OCI-M2 (cell line): ENCODE results near the gene FAM83C.

ENCODE experiments used
- DNase-seq: peaks from one replicate; lab custom pipeline; 2025; ENCODE audit not compliant: unreplicated experiment; lab: John Stamatoyannopoulos, UW

FAM83C gene

GRCh38 chr20:35291654-35292503 is at the start of gene FAM83C:
Gene FAM83C, minus strand, starts transcription at chr20:35292425. Its CDS starts 121 bp downstream, at chr20:35292304.
- no peak for DNase-seq

GRCh38 chr20:35341366-35342028 is 49.3 kb upstream of the FAM83C start:
- DNase-seq, result no peak

GRCh38 chr20:35340436-35340835 is 48.2 kb upstream of the FAM83C start:
- DNase-seq, result no peak

DNA sequence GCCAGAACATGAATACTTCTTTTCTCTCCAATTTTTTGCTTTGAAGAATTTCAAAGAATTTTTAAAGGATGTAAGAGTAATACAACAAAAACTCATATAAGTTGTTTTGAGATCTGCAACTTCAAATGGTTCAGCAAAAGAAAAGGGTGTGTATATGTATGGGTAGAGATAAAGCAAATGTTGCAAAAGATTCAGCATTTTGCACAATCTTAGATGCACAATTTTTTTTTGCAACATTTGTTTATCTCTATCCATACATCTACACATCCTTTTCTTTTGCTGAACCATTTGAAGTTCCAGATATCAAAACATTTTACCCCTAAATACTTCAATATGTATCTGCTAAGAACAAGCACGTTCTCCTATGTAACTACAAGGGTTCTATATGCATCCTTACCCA is 47.4 kb upstream of the FAM83C start:
- no peak for DNase-seq

DNA sequence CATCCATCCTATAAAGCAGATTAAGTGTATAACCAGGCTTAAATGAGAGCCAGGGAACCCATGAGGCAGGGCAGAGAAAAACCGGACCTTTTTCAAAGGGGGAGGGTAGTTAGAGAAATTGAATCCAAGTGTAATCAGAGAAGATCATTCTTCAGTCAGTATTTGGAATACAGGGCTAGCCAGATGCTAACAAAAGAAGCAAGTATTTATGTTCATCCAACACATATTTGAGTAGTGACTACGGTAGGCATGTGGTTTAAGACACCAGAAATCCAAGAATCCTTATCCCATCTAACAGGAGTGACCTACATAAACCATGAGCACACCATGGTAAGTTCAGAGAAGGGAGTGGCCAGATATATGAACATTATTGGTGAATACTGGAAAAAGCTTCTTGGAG is 46.8 kb upstream of the FAM83C start:
- DNase-seq, result no peak

DNA sequence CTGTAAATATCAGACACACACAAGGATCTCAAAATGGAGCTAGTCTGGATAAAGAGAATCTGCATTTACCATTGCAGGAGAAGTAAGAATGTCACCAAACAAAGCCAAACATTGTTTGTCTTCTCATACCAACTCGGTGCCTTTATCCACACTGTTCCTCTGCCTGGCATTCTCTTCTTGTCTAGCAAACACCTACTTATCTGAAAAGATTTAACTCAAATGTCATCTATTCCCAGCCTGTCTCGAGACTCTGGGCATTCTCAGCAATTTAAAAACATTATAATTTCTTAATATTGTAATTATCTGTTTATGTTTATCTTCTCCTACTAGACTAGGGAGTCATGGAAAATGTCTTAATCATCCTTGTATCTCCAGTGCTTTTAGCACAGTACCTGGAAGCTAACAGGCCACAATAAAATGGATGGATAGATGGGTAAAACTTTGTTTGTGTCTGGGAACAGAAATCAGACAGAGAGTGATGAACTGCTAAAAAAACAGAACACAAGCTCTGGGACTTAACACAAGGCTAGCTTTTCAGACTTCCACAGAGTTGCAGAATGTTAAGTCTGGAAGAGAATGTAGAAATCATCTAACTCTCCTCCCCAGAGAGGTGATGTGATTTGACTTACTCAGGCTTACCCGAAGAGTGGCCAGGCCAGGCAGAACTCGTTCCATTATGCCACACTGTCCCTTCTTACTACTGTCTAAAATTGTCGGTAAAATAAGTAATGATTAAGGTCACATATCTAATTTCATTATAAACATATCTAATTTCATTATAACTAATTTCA is 42.3 kb upstream of the FAM83C start:
- no peak for DNase-seq

DNA sequence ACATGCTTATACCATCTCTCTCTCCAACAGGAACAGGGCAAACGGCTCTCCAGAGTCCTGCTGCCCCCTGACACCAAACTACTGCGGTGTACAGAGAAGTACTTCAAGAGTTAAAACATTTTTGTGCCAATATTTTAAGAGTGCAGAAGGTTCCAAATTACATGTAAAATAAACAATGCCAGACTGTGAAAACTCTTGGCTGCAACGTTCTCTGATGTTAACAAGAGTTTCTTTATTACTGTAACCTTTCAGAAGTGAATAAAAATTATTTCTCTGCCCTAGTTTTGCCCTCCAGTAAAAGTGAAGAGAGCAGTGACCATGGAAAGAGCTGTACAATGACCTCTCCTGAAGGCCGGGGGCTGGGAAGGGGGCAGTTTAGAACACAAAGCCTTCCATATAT is 41.4 kb upstream of the FAM83C start:
- no peak for DNase-seq

- DNase-seq, result no peak
These were observed 40.4 kb upstream of the FAM83C start for GRCh38 chr20:35332540-35333200.

- DNase-seq, result no peak
These were observed 37.4 kb upstream of the FAM83C start for GRCh38 chr20:35329435-35330139.

DNA sequence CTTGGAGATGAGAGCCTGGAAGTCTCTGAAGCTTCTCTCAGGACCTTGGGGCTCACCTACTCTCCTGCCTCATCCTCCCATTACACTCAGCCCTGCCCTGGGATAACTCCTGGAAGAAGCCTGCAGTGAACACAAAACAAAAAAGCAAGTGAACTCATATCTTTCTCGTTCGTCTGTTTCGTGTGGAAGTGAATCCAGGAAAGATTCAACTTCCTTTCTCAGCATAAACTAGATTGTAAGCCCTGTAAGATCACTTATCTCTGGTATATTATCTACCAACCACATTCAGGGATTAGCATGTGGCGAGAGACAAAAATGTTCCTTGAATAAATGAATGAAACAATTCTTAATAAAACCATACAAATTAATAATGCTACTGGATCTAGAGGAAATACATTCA is 36.5 kb upstream of the FAM83C start:
- no peak for DNase-seq

DNA sequence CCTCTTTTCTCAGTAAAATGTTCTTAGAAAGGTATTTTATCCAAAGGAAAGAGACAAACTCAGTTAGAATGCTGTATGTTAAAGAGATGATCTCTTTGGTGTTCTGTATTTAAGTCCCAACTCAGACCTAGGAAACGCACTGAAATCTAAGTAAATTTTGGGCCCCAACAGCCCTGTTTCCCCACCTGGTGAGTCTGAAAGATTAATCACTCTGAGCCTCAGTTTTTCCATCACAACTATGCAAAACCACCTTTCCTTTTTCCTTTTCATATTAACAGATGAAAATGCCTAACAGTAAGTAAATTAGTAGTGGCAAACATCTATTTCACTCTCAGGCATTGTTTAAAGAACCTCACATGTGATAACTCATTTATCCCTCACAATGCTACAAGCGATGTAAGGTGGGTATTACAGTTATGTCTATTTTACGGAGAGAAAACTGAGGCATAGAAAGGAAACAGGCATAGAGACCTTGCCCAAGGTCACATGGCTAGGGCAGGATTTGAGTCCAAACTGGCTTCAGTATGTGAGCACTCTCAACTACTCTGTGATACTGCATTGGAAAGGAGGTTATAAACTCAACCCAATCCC is 36.0 kb upstream of the FAM83C start:
- no peak for DNase-seq

- DNase-seq, result no peak
These were observed 35.1 kb upstream of the FAM83C start for GRCh38 chr20:35327074-35327976.

DNA sequence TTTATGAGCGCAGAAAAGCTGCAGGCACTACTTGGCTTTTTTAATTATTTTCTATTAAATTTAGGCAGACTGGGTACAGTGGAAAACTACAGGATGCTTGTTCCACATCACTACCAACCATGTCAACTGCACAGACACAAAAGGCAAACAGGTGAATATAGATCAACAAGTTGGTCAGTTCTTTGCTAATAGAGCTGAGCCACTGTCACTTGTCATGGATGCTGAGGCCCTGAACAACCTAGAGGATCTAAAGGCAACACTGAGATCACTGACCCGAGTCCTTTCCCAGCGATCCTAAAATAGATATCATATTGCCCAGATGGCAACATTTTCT is 34.5 kb upstream of the FAM83C start:
- no peak for DNase-seq

DNA sequence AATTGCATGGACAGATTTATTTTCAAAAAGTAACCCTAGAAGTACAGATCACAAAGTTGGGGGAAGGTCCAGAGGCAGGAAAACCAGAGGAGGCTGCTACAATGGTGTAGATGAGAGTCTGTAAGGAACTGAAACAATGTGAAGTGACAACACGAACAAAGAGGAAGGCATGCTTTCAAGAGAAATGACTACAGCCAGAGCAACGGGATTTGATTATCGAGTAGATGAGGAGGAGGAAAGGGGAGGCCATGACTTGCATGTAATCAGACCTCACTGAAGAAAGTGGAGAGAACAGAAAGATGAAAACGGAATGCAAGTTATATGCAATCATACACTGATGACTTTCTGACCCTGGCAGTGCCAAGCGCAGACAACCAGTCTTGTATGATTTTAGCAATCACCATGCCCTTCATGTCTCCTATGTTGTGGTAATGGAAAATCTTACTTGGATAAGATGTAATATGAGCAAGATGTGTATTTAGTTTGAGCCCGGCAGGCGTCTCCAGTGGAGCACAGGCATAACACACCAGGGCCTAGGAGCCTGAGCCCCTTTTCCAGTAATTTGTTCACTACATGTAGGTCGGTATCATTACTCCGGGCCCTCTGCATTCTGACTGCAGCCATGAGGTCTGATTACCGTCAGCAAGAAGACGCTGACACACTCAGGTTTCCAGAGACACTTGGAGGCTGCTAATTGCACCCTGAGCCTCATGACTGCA is 34.0 kb upstream of the FAM83C start:
- DNase-seq, result no peak

DNA sequence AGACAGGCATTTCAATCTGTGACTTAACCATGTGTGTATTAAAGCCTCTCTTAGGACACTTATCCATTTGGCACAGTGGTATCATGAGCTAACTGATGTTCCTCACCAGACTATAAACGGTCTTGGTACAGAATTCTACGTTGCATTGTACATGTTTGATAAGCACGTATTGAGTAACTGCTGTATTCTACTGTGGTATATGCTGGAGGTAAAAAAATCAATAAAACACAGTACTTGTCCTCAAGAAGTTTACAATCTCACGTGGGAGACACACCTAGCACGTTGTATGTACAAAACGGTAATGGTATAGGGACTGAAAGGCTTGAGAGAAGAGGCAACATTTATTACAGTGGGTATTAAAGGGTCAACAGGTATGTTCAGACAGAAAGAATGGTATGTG is 33.2 kb upstream of the FAM83C start:
- DNase-seq, result no peak

DNA sequence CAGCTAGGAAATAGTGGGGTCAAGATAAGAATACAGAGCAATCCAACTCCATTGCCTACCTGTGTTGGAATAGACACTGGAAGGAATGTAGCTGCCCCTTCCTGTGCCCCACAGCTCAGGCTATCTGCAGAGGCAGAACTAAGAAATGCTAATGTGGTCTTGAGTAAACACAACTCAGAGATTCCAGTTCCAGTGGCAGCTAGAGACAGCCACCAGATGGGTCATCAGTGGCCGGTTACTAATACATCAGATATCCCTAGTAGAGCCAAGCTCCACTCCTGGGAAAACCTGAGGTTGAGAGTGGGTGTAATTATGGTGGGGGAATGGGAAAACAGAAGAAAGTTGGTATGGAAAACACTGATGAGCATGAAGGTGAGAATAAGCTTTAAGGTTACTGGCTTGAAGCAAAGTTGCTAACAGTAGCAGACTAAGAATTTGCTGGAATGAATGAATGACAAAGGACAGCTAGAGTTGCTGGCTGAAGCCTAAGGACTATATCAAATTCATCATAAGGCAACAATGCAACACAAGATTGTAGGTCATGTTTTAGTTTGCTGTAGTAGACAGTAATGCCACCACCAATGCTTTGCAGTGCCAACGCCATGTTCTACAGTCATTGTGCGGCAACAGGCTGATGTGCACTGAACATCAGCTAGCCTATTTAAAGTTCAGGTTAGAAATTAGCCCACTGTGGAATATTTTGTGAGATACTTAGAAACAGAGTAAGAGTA is 28.3 kb upstream of the FAM83C start:
- no peak for DNase-seq

GRCh38 chr20:35319871-35320197 is 27.6 kb upstream of the FAM83C start:
- no peak for DNase-seq

- DNase-seq, result no peak
These were observed 27.1 kb upstream of the FAM83C start for GRCh38 chr20:35319192-35319870.
